HCT116 (cell line): ENCODE data around the gene KIFC3. TPM values are rescaled to one million over a fixed set of nuclear protein-coding genes. Genes with fewer than 3 reads are reported as not detected.

Source experiments
- ATAC-seq: fragments of 200-7000 bp; cut with Tn5 transposase; 2 replicates; pipeline ENCODE4 v1.9.1; 2020; ENCODE audit warnings: mild to moderate bottlenecking, moderate library complexity
- BruUV-seq: library from RNA; stranded (reverse); fragments of 400-500 nt; replicated peaks from 2 replicates; lab custom pipeline; 2021; lab: Mats Ljungman, UMichigan
- CTCF ChIA-PET: fragments of 300-600 bp; sonication (Branson Sonifier 250); formaldehyde crosslinking; loops from one replicate; lab custom pipeline; 2021; ENCODE audit warnings: antibody characterized with exemption; lab: Charles Lee
- POLR2A ChIA-PET: fragments of 300-600, 350-600 bp; sonication (Branson Sonifier 250); formaldehyde crosslinking; loops from one replicate; lab custom pipeline; 2021; ENCODE audit warnings: antibody characterized with exemption; lab: Charles Lee
- RAD21 ChIA-PET, 2 experiments: fragments of 300-600 bp; sonication (Branson Sonifier 250); formaldehyde crosslinking; loops; one replicate each; lab custom pipeline; 2023; ENCODE audit warnings: low total read pairs in 2 of 2; ENCODE audit not compliant: uncharacterized antibody in 2 of 2, unreplicated experiment in 2 of 2, low non-redundant PET in 1 of 2; lab: Charles Lee
- DNase-seq: peaks from one replicate; pipeline ENCODE4 v3.0.0-alpha.2; 2010; ENCODE audit warnings: low read depth, low spot score
- H2AFZ ChIP-seq: fragments of 200-600 bp; shearing (Covaris generic), sonication (generic); 2 replicates; pipeline ENCODE4 v1.6.1; 2017; ENCODE audit warnings: low read depth, mixed run types, mixed read lengths, antibody characterized with exemption, low read length; ENCODE audit not compliant: poor library complexity, severe bottlenecking
- H3K27ac ChIP-seq: 2 replicates; pipeline ENCODE4 v1.5.1; 2012; ENCODE audit warnings: low read depth, low read length
- H3K27me3 ChIP-seq: fragments of 200-600 bp; sonication (generic); 2 replicates; pipeline ENCODE4 v1.6.1; 2016; ENCODE audit warnings: mixed run types, low read length, mixed read lengths; ENCODE audit not compliant: insufficient read depth
- H3K36me3 ChIP-seq, 2 experiments: fragments of 200-500 bp in 1 of 2; fragments of 200-600 bp in 1 of 2; sonication (Bioruptor generic) in 1 of 2; sonication (generic) in 1 of 2; 2 replicates each; pipeline versions ENCODE4 v1.5.1 to v1.6.1; 2014 to 2016; ENCODE audit warnings: low read length in 2 of 2, inconsistent platforms in 1 of 2, mixed read lengths in 1 of 2, mixed run types in 1 of 2; ENCODE audit not compliant: insufficient read depth in 2 of 2, control insufficient read depth in 1 of 2
- H3K4me1 ChIP-seq, 2 experiments: fragments of 200-600 bp in 1 of 2; sonication (generic) in 1 of 2; 2 replicates each; pipeline versions ENCODE4 v1.5.1 to v1.6.1; 2012 to 2017; ENCODE audit warnings: low read length in 2 of 2, inconsistent platforms in 1 of 2, mild to moderate bottlenecking in 1 of 2, mixed read lengths in 1 of 2, mixed run types in 1 of 2, moderate library complexity in 1 of 2; ENCODE audit not compliant: insufficient read depth in 2 of 2, control insufficient read depth in 1 of 2
- H3K4me2 ChIP-seq: fragments of 200-600 bp; sonication (generic); 2 replicates; pipeline ENCODE4 v1.6.1; 2017; ENCODE audit warnings: mixed run types, low read length, mixed read lengths
- H3K4me3 ChIP-seq, 2 experiments: fragments of 200-600 bp in 1 of 2; sonication (generic) in 1 of 2; replicated peaks in 1 of 2; 2 replicates each; pipeline ENCODE4 v1.5.1; 2011 to 2016; ENCODE audit warnings: low read length in 2 of 2, control low read depth in 1 of 2, low read depth in 1 of 2, mild to moderate bottlenecking in 1 of 2, mixed read lengths in 1 of 2, mixed run types in 1 of 2
- H3K79me2 ChIP-seq: fragments of 200-600 bp; sonication (generic); 2 replicates; pipeline ENCODE4 v1.6.1; 2017; ENCODE audit warnings: mild to moderate bottlenecking, mixed run types, low read length, moderate library complexity, mixed read lengths; ENCODE audit not compliant: insufficient read depth
- H3K9ac ChIP-seq: fragments of 200-600 bp; sonication (generic); 2 replicates; pipeline ENCODE4 v1.6.1; 2016; ENCODE audit warnings: low read length, mixed read lengths
- H3K9me2 ChIP-seq: fragments of 200-600 bp; sonication (generic), shearing (Covaris generic); 2 replicates; pipeline ENCODE4 v1.6.1; 2017; ENCODE audit warnings: mixed run types, mild to moderate bottlenecking, moderate library complexity; ENCODE audit not compliant: insufficient read depth
- H3K9me3 ChIP-seq, 2 experiments: fragments of 200-500 bp in 1 of 2; fragments of 200-600 bp in 1 of 2; sonication (Bioruptor generic) in 1 of 2; sonication (generic) in 1 of 2; 2 replicates each; pipeline ENCODE4 v1.6.1; 2014 to 2017; ENCODE audit warnings: low read length in 2 of 2, mixed read lengths in 2 of 2, inconsistent platforms in 1 of 2, low read depth in 1 of 2, mild to moderate bottlenecking in 1 of 2, mixed run types in 1 of 2, moderate library complexity in 1 of 2; ENCODE audit not compliant: control insufficient read depth in 1 of 2, insufficient read depth in 1 of 2
- H4K20me1 ChIP-seq: fragments of 200-600 bp; sonication (generic), shearing (Covaris generic); 2 replicates; pipeline ENCODE4 v1.6.1; 2017; ENCODE audit warnings: mixed run types, mild to moderate bottlenecking, moderate library complexity; ENCODE audit not compliant: insufficient read depth
- CTCF ChIP-seq, 3 experiments: fragments of 200-600 bp in 1 of 3; sonication (generic) in 1 of 3; IDR thresholded peaks in 2 of 3; conservative IDR thresholded peaks in 1 of 3; 2 replicates each; pipeline ENCODE4 v1.5.1; 2012 to 2017; ENCODE audit warnings: low read depth in 2 of 3, low read length in 2 of 3, antibody characterized with exemption in 1 of 3, borderline replicate concordance in 1 of 3, control low read depth in 1 of 3, mild to moderate bottlenecking in 1 of 3, mixed read lengths in 1 of 3, mixed run types in 1 of 3, moderate library complexity in 1 of 3; ENCODE audit not compliant: insufficient read depth in 1 of 3
- EGR1 ChIP-seq: IDR thresholded peaks from 2 replicates; pipeline ENCODE4 v1.6.1; 2012; ENCODE audit warnings: low read depth
- ELF1 ChIP-seq: IDR thresholded peaks from 2 replicates; pipeline ENCODE4 v1.6.1; 2012; ENCODE audit warnings: low read depth, borderline replicate concordance
- EZH2 ChIP-seq: fragments of 200-600 bp; sonication (generic); IDR thresholded peaks from 2 replicates; pipeline ENCODE4 v1.6.1; 2017; ENCODE audit warnings: antibody characterized with exemption, mixed run types
- JUND ChIP-seq: IDR thresholded peaks from 2 replicates; pipeline ENCODE4 v1.6.1; 2012
- SIN3A ChIP-seq: IDR thresholded peaks from 2 replicates; pipeline ENCODE4 v1.6.1; 2012; ENCODE audit warnings: low read depth
- SP1 ChIP-seq: IDR thresholded peaks from 2 replicates; pipeline ENCODE4 v1.6.1; 2012; ENCODE audit warnings: low read depth
- TCF7L2 ChIP-seq: IDR thresholded peaks from 2 replicates; pipeline ENCODE4 v1.7.0; 2011; ENCODE audit warnings: borderline replicate concordance, inconsistent platforms; ENCODE audit not compliant: insufficient read depth, insufficient read length; ENCODE audit errors: extremely low read depth
- ZFX ChIP-seq: fragments of 450-650 bp; IDR thresholded peaks from 2 replicates; pipeline ENCODE4 v1.6.1; 2017
- ZNF274 ChIP-seq: fragments of 200-500 bp; sonication (Bioruptor generic); IDR thresholded peaks from 2 replicates; pipeline ENCODE4 v1.6.1; 2014; ENCODE audit warnings: mild to moderate bottlenecking, low read depth, low read length, inconsistent platforms
- intact Hi-C: fragments of 100-400 bp; cut with micrococcal nuclease; formaldehyde crosslinking; loops from 2 replicates; pipeline ENCODE4 v1.10.0; 2022
- total RNA-seq: library from RNA; stranded (reverse); gene quantifications from one replicate; pipeline ENCODE4 v1.2.1, GENCODE V29; 2021; ENCODE audit not compliant: unreplicated experiment
- TF ChIP-seq, protein P1 (sequence below): IDR thresholded peaks from 2 replicates; pipeline ENCODE4 v1.6.1; 2011; ENCODE audit warnings: mild to moderate bottlenecking, low read length, moderate library complexity; ENCODE audit not compliant: insufficient replicate concordance; ENCODE audit errors: extremely low read depth
- TF ChIP-seq, protein P2 (sequence below): IDR thresholded peaks from 2 replicates; pipeline ENCODE4 v1.6.1; 2012

The KIFC3 gene
- total RNA-seq, 1 experiment from 2014 or later: 31.9 TPM

DNA sequence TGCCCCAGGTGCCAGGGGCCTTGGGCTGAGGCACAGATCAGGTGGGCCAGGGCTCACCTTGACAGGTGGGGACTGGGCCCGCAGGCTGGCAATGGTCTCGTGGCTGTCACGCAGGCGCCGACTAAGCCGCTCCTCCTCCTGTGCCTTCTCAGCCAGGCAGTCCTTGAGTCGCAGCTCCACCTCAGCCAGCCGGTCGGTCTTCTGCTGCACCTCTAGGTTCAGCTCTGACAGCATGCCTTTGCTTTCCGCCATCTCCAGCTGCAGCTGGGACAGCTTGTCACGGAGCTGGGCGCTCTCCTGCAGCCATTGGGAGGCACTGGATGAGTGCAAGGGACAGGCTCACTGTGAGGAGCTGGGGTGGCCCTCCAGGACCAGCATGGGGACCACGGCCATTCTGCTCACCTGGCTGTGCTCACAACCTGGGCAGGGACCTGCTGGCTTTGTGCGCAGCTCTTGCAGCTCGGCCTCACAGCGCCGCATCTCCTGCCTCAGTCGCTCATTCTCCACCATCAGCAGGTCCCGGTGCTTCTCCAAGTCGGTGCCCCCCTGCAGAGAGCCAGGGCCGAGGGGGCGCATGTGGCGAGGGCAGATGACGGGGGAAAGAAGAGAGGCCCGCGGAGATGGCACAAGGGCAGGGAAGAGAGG lies 31.0 kb downstream of the KIFC3 start:
- no peak overlapping the region for H3K27ac ChIP-seq
- no peak overlapping the region for H3K4me2 ChIP-seq
- no peaks in the 10 kb centered on the region for H4K20me1 ChIP-seq
- no peak overlapping the region for H3K9ac ChIP-seq
- POLR2A ChIA-PET: no interaction called here
- no peaks in the 10 kb centered on the region for H3K4me1 ChIP-seq
- TF ChIP-seq SP1 (no peak), JUND (no peak), TCF7L2 (no peak), CTCF (IDR thresholded peaks at IDR 0.05 in 2 of 3, conservative IDR thresholded peaks at IDR 0.05 in 1 of 3; ENCODE audit: borderline replicate concordance in 1 of 3, insufficient read depth in 1 of 3, low read depth in 2 of 3, low read length in 2 of 3) (no peak), ZNF274 (no peak), ZFX (no peak), EGR1 (no peak), ELF1 (no peak), SIN3A (no peak), EZH2 (no peak)
- TF ChIP-seq, protein P1, sequence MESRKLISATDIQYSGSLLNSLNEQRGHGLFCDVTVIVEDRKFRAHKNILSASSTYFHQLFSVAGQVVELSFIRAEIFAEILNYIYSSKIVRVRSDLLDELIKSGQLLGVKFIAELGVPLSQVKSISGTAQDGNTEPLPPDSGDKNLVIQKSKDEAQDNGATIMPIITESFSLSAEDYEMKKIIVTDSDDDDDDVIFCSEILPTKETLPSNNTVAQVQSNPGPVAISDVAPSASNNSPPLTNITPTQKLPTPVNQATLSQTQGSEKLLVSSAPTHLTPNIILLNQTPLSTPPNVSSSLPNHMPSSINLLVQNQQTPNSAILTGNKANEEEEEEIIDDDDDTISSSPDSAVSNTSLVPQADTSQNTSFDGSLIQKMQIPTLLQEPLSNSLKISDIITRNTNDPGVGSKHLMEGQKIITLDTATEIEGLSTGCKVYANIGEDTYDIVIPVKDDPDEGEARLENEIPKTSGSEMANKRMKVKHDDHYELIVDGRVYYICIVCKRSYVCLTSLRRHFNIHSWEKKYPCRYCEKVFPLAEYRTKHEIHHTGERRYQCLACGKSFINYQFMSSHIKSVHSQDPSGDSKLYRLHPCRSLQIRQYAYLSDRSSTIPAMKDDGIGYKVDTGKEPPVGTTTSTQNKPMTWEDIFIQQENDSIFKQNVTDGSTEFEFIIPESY: no peak
- TF ChIP-seq, protein P2, sequence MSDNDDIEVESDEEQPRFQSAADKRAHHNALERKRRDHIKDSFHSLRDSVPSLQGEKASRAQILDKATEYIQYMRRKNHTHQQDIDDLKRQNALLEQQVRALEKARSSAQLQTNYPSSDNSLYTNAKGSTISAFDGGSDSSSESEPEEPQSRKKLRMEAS: no peak
- H3K36me3 ChIP-seq: no peaks in the 10 kb centered on the region; a peak in 1 of 4 replicates
- no peaks in the 10 kb centered on the region for H3K9me3 ChIP-seq
- H3K27me3 ChIP-seq: no peaks in the 10 kb centered on the region
- no TSS peak for BruUV-seq
- intact Hi-C loops: no loop called here
- RAD21 ChIA-PET: no interaction called here
- no peak overlapping the region for H3K4me3 ChIP-seq
- H2AFZ ChIP-seq: no peak overlapping the region
- CTCF ChIA-PET: no interaction called here
- no peaks in the 10 kb centered on the region for H3K79me2 ChIP-seq
- ATAC-seq (no peak), DNase-seq (no peak)
- H3K9me2 ChIP-seq: no peaks in the 10 kb centered on the region
